ENCODE results near the gene CFAP54.
"Not testable (repeated sequence)": the region's sequence is repeated elsewhere in the genome, so short reads cannot be mapped to it uniquely, and the experiment has no call there.

CFAP54 gene

GRCh38 chr12:96478011-96478410, 11.4 kb upstream of the CFAP54 start:
- ATAC-seq (no peak), DNase-seq (no peak)

GRCh38 chr12:96482086-96482485, 7.3 kb upstream of the CFAP54 start:
- no peak for DNase-seq
- ATAC-seq = no peak

- no peak for DNase-seq
- ATAC-seq = no peak
Observed at GRCh38 chr12:96483116-96483515, 6.3 kb upstream of the CFAP54 start.

DNA sequence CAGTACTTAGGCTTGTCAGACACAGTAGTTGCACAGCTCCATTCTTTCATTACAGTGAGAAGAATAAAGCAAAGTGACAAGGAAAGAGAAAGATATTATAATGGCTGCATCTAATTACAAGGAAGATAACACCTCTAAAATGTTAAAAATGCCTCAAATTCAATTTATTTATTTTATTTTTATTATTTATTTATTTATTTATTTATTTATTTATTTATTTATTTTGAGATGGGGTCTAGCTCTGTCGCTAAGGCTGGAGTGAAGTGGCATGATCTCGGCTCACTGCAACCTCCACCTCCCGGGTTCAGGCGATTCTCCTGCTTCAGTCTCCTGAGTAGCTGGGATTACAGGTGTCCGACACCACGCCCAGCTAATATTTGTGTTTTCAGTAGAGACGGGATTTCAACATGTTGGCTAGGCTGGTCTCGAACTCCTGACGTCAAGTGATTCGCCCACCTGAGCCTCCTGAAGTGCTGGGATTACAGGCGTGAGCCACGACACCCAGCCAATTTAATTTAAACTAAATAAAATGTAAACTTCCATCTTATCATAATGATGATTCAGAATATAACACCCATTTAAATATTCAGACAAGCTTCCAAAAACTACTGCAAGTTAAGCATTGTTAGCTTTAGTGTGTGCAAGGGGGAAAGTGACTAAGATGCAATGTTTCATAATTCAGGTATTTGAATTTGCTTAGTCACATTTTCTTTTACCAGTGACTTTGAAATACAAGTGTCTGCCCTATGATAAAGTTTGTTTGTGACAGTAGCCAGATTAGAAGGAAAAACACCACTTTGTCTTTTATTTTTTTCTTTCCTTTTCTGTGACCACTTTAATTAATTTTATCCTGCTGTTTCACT, 2.4 kb upstream of the CFAP54 start:
- ATAC-seq = no peak
- DNase-seq = no peak

GRCh38 chr12:96487634-96488033, 1.7 kb upstream of the CFAP54 start:
- no peak for ATAC-seq
- DNase-seq = no peak

GRCh38 chr12:96493106-96493505, 3.7 kb downstream of the CFAP54 start:
- DNase-seq = no peak
- ATAC-seq = no peak

DNA sequence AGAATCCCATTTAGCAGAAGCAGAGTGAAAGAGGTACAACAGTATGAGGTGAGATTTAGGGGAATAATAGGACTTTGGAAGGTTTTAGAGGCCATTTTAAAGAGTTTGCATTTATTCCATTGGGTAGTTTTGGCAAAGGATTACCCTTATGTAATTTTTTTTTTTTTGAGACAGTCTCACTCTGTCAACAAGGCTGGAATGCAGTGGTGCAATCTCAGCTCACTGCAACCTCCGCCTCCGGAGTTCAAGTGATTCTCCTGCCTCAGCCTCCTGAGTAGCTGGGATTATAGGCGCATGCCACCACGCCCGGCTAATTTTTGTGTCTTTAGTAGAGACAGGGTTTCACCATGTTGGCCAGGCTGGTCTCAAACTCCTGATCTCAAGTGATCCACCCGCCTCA, 4.8 kb downstream of the CFAP54 start:
- not testable (repeated sequence) for ATAC-seq, DNase-seq

- DNase-seq (no peak), ATAC-seq (no peak)
Observed at GRCh38 chr12:96495155-96495554, 5.8 kb downstream of the CFAP54 start.

DNA sequence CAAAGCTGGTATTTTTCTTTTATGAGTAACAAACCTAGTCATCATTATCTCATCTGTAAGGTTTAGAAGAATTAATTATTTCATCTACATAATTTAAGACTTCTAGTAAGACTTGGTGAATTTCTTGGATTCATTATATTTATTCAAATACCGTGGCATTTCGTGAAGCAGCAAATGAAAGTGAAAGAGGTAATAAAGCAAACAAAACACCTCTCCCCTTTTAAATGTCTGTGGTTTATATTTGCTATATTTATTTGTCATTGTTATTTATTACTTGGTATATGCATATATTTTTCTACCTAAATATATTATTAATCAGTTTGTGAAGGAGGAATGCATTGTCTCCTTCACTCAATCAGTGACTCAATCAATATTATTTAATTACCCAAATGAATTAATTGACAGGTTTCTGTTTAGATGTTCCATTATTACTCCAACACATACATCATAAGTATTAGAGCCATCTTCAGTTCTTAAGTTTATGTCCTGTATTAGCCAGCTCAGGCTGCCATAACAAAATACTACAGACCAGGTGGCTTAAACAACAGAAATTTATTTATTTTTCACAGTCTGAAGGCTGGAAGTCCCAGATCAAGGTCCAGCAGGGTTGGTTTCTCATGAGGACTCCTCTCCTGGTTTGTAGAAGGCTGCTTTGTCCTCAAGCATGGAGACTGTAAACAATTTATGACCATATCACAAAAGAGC, 6.6 kb downstream of the CFAP54 start:
- DNase-seq (no peak), ATAC-seq (no peak)

DNA sequence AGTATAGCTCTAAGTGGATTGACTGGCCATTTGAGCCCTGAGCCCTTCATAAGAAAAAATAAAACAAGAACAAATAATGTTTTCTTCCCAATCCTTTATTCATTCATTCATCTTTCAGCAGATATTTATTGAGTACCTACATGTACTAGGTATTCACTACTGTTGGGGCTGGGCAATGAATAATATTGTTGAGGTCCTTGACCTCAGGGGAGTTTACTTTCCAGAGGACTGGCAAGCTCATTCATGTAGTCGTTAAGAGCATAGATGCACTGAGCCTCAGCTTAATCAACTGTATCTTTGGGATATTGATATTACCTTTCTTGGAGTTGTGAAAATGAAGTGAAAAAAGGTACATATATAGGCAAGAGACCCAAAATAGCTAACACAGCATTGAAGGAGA, 7.6 kb downstream of the CFAP54 start:
- no peak for DNase-seq
- ATAC-seq = no peak

GRCh38 chr12:96497855-96498254, 8.5 kb downstream of the CFAP54 start:
- DNase-seq (no peak), ATAC-seq (no peak)

GRCh38 chr12:96500693-96501092, 11.3 kb downstream of the CFAP54 start:
- DNase-seq (no peak), ATAC-seq (no peak)

DNA sequence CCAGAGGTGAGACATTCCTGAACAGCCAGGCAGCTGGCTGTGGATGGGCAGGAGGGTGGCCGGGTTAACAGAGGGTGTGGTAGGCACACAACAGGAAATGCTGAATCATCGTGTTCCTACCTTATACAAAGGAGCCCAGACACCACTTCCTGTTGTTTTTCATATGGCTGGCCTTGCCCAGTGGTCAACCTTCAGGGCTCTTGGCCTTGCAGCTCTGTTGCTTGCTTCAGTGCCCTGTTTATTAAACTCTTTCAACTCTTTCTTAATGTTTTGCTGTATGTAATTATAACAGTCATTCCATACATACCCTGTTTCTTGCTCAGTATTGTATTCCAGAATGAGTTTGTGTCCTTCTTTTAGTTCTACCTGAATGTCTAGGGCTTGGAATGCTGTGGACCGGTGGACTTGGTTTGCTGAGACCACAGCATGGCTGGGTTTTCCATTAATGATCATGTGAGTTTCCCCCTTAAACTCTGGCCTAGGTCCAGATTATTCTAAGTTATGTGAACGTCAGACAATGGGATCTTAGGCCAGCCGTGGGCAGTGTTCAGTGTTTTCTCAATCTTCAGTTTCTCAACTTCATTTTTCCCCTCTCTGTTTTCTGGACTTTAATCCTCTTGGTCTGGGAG, 11.9 kb downstream of the CFAP54 start:
- ATAC-seq = peak; percentile 77
- DNase-seq = peak; percentile 33

GRCh38 chr12:96501908-96502307, 12.5 kb downstream of the CFAP54 start:
- DNase-seq (no peak), ATAC-seq (no peak)

- DNase-seq (peak; percentile 18), ATAC-seq (peak; percentile 66)
Observed at GRCh38 chr12:96502477-96502876, 13.1 kb downstream of the CFAP54 start.

DNA sequence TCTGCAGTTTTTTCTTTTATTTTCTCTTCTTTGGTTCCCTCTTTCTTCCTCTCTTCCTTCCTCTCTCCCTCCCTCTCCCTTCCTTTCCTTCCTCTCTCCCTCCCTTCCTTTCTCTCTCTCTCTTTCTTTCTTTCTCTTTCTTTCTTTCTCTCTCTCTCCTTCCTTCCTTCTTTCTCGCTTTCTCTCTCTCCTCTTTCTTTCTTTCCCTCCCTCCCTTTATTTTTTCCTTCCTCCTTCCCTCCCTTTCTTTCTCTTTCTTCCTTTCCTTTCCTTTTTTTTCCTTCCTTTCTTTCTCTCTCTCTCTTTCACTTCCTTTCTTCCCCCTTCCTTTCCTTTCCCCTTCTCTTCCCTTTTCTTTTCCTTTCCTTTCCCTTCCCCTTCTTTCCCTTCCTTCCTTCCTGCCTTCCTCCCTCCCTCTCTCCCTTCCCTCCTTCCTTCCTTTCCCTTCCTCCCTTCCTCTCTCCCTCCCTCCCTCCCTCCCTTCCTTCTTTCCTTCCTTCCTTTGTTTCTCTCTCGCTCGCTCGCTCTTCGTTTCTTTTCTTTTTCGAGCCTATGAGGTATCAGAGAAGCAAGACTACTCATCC, 13.7 kb downstream of the CFAP54 start:
- ATAC-seq (no peak), DNase-seq (no peak)

GRCh38 chr12:96503976-96504375, 14.6 kb downstream of the CFAP54 start:
- no peak for ATAC-seq
- no peak for DNase-seq

DNA sequence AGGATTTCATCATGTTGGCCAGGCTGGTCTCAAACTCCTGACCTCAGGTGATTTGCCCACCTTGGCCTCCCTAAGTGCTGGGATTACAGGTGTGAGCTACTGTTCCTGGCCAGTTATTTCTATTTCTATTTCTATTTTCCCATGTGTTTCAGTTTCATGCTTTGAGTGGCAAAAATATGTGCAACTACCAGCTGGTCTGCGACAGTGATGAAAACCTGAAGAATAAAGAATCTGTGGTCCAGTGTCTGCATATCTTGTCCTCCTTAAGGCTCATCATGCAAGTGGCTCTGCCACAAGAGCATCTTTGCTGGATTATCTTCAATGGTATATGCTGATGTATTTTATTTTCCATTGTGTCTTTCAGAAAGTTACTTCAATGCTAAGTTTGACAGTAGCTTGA, 17.4 kb downstream of the CFAP54 start:
- DNase-seq (no peak), ATAC-seq (no peak)

GRCh38 chr12:96510306-96510764, 21.0 kb downstream of the CFAP54 start:
- ATAC-seq (no peak), DNase-seq (no peak)

DNA sequence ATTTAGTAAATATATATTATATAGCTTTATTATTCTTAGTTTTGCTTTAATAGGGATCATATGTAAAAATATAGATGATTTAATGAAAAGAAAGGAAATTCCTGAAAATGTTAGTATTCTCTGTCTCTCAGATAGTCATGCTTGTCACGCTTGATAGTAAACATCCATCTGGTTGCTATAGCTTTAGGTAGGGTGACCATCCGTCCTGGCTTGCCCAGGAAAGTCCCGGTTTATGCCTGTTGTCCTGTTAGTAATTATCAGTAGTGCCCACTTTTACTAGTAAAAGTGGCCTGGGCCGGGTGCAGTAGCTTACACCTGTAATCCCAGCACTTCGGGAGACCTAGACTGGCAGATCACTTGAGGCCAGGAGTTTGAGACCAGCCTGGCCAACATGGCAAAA, 23.8 kb downstream of the CFAP54 start:
- ATAC-seq = no peak
- DNase-seq = no peak

- ATAC-seq = no peak
Observed at GRCh38 chr12:96513681-96514080, 24.3 kb downstream of the CFAP54 start.

DNA sequence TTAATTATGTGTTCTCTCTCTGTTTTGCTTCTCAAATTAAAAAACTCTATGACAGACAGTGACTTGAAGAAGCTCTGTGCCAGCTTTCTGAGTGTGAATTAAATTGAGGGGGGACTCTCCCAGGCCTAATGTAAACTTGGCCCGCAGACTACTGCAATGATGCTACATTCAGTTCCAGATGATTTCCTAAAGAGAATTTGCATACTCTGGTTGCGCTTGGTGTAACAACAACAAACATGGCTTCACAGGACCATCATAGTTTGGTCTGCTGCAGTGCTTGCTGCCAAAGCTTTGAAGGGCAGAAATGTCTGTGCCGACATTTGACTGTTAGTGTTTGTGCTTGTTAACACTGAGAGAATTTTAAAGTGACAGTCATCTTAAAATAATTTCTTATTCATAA, 25.0 kb downstream of the CFAP54 start:
- ATAC-seq (no peak), DNase-seq (no peak)

More at GRCh38 chr12:96513681-96514080, 24.3 kb downstream of the CFAP54 start:
- no peak for DNase-seq
